ENCODE results near the gene LRP5.

- TF ChIP-seq CTCF (IDR thresholded peaks at IDR 0.05) (no peak), POLR2A (IDR thresholded peaks at IDR 0.05) (no peak), EP300 (IDR thresholded peaks at IDR 0.05) (no peak)
Observed at GRCh38 chr11:68309621-68310185, 2.7 kb upstream of the LRP5 start.
